Measurements from ENCODE around the gene IL22RA2.

GRCh38 chr6:137161949-137162348 lies 11.5 kb downstream of the IL22RA2 start:
- TF ChIP-seq CTCF (IDR thresholded peaks at IDR 0.05) (no peak), POLR2A (IDR thresholded peaks at IDR 0.05) (no peak)

All from uterus (tissue), 2 donors.